Lower leg skin (tissue), 3 donors: ENCODE data around the gene GLB1L2.

Source experiments
- POLR2A ChIP-seq, 2 donors: fragments of 450-650 bp; IDR thresholded peaks; one replicate each; pipeline ENCODE4 v1.6.1; 2016 to 2017; ENCODE audit warnings: antibody characterized with exemption in 2 of 2, mild to moderate bottlenecking in 1 of 2, moderate library complexity in 1 of 2
- TF ChIP-seq, protein P1 (sequence below), 3 donors: fragments of 450-650 bp; IDR thresholded peaks; one replicate each; pipeline ENCODE4 v1.5.1; 2016; ENCODE audit warnings: antibody characterized with exemption in 3 of 3, mild to moderate bottlenecking in 3 of 3, moderate library complexity in 2 of 3

DNA sequence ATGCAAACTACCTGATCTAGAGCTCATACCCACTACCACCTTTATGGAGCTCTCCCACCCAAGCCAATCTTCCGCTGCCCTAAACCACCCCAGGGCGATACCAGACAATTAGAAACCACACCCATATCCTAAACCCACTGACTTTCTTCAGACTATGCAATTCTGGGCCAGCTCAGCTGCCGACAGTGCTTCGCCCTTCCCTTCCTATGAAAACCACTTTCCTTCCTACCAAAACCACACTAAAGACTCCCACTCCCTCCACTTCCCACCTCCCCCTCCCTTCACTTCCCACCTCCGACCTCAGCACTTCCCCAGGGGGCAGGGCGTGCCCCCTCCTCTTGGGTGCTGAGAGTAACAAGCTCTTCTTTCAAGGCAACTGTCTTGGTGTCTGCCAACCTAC, 55.2 kb downstream of the GLB1L2 start:
- TF ChIP-seq, protein P1, sequence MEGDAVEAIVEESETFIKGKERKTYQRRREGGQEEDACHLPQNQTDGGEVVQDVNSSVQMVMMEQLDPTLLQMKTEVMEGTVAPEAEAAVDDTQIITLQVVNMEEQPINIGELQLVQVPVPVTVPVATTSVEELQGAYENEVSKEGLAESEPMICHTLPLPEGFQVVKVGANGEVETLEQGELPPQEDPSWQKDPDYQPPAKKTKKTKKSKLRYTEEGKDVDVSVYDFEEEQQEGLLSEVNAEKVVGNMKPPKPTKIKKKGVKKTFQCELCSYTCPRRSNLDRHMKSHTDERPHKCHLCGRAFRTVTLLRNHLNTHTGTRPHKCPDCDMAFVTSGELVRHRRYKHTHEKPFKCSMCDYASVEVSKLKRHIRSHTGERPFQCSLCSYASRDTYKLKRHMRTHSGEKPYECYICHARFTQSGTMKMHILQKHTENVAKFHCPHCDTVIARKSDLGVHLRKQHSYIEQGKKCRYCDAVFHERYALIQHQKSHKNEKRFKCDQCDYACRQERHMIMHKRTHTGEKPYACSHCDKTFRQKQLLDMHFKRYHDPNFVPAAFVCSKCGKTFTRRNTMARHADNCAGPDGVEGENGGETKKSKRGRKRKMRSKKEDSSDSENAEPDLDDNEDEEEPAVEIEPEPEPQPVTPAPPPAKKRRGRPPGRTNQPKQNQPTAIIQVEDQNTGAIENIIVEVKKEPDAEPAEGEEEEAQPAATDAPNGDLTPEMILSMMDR (IDR thresholded peaks at IDR 0.05) = no peak
- no peak for TF ChIP-seq POLR2A (IDR thresholded peaks at IDR 0.05)
